Epithelial cell of prostate (primary cell): ENCODE measurements around the gene CAP1.
"Not testable (repeated sequence)": the region's sequence is repeated elsewhere in the genome, so short reads cannot be mapped to it uniquely, and the experiment has no call there.

Experiments used
- DNase-seq: peaks from one replicate; pipeline ENCODE4 v3.0.0-alpha.2; 2011; ENCODE audit warnings: low read depth, low spot score
- H3K27ac ChIP-seq: fragments of 450-650 bp; 2 replicates; pipeline ENCODE4 v1.5.1; 2017; ENCODE audit warnings: mild to moderate bottlenecking

The CAP1 gene

GRCh38 chr1:40029608-40030007, 10.9 kb upstream of the CAP1 start:
- DNase-seq = peak; percentile 83
- H3K27ac ChIP-seq = peak overlapping the region; percentile 80

GRCh38 chr1:40030528-40031135, 9.9 kb upstream of the CAP1 start:
- DNase-seq = no peak
- peak overlapping the region; percentile 80 for H3K27ac ChIP-seq

- H3K27ac ChIP-seq = peak overlapping the region; percentile 80
- no peak for DNase-seq
Measured at GRCh38 chr1:40032240-40032891, 8.2 kb upstream of the CAP1 start.

DNA sequence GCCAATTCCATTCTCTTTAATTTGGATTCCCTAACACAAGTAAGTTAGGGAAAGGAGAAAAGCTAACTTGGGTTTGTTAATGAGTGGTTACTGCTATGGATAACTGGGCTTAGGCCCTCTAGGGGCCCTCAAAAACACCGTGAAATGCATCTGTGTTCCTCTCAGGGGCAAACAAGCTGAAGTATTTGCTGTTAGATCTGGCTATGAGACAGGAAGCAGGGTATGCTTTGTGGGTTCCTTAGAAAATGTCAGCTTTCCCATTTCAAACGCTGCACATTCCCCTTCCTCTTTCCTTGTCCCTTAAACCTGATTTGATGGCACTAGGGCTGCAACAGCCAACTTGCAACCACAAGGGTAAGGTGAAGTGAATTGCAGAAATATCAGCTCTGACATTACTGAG, 5.7 kb upstream of the CAP1 start:
- no peak overlapping the region for H3K27ac ChIP-seq
- no peak for DNase-seq

DNA sequence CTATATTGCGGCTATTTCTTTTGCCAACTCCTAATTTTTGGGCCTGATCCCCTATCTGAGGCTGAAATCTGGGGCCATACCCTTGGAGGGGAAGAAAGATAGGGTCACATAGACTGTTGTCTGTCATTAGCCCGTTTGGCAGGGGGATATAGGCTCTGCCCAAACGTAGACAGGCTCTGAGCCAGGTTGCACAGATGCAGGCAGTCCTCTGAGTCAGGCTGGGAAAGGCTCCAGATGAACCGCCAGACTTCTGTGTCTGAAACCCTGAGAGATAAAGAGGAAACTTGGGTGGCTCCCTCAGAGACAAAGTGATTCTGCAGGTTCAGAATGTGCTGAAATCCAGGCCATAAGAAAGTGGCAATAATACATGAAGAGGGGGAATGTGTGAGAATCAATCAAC, 4.0 kb upstream of the CAP1 start:
- H3K27ac ChIP-seq = peak overlapping the region; percentile 55
- no peak for DNase-seq

- DNase-seq = not testable (repeated sequence)
- peak overlapping the region; percentile 55 for H3K27ac ChIP-seq
Measured at GRCh38 chr1:40037254-40037653, 3.3 kb upstream of the CAP1 start.

DNA sequence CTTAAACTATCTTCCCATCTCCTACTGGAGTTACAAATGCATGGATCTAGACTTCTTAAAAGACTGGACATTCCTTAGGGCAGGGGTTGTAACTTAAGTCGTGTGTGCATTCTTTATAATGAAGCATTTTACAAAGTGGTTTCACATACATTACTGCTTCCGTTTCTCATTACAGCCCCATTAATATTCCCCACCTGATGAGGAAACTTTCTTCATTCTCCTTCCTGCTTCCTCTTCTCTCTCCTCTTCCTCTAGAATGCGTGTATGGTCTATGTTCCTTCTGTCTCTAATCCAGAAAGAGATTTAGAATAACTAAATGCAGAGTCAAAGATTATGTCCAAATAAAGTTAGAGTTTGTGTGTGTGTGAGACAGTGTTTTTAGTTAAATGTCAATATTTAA, 1.8 kb upstream of the CAP1 start:
- H3K27ac ChIP-seq = peak overlapping the region; percentile 99
- DNase-seq = no peak

- peak overlapping the region; percentile 99 for H3K27ac ChIP-seq
- no peak for DNase-seq
Measured at GRCh38 chr1:40039245-40039756, 1.2 kb upstream of the CAP1 start.

GRCh38 chr1:40039757-40040510, 595 bp upstream of the CAP1 start:
- DNase-seq = no peak
- peak overlapping the region; percentile 99 for H3K27ac ChIP-seq

GRCh38 chr1:40041466-40041838, 923 bp downstream of the CAP1 start:
- H3K27ac ChIP-seq = peak overlapping the region; percentile 99
- DNase-seq = no peak

DNA sequence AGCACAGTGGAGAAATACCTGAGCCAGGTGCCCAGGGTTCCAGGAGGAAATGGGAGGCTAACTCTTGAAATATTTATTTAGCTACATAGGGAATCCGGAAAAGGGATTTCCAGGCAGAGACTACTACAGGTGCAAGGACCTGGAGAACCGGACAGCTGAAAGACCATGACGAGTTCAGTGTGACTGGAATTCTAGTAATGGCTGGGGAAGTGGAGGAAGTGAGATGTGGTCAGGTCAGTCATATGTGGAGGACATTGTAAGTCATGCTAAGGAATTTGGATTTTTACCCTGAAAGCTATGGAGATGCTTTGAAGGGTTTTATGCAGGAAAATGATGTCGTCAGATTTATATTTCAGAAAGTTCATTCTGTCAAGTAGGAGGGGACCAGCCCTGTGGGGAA, 1.8 kb downstream of the CAP1 start:
- DNase-seq = no peak
- H3K27ac ChIP-seq = peak overlapping the region; percentile 99

DNA sequence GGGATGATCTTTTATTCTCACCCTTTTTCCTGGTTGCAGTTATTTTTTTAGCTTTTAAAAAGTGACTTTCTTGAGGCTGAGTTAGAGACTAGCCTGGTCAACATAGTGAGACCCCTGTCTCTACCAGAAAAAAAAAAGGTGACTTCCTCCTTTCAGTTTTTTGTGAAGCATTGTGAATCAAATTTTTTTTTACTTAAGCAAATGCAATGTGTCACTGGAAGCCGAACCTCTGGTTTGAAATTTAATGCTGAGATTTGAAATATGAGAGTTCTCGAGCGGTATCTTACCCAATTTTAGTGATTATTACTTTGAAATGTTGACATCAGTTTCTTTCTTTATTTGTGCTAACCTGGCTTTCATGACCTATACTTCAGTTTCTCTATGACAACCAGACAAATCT, 3.6 kb downstream of the CAP1 start:
- peak overlapping the region; percentile 99 for H3K27ac ChIP-seq
- DNase-seq = no peak

GRCh38 chr1:40045182-40045581, 4.7 kb downstream of the CAP1 start:
- DNase-seq = no peak
- peak overlapping the region; percentile 99 for H3K27ac ChIP-seq

- H3K27ac ChIP-seq = peak overlapping the region; percentile 99
- no peak for DNase-seq
Measured at GRCh38 chr1:40045766-40046165, 5.2 kb downstream of the CAP1 start.

DNA sequence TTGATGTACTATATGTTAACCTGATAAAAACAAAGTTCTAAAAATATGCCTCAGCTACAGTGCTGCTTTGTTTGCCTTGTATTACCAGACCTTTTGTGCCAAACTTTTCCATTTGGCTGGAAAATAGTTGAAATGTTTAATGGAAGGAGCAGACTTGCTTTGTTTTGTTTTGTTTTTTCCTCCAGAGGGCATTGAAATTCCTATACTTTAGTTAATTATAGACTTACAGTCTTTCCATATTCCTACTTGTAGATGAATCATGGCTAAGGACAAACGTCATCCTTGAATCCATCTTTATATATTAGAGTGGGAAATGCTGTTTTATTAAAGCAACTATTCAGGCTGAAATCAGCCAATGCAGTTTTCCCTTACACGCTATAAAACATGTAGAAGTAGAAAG, 6.7 kb downstream of the CAP1 start:
- H3K27ac ChIP-seq = peak overlapping the region; percentile 99
- no peak for DNase-seq

DNA sequence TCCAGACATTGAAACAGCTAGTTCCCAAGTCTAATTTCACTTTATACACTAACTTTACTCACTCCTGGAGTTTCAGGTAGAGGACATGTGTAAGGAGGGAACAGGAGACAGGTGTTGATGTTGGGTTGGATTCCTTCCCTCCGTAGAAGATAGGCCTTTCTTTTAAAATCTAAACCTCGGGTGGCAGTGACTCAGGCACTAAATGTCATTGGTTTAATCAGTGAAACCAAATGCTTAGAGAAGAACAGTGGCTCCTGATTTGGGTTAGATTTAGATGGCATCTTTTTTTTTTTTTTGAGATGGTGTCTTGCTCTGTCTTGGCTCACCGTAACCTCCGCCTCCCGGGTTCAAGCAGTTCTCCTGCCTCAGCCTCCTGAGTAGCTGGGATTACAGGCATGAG, 7.2 kb downstream of the CAP1 start:
- no peak for DNase-seq
- peak overlapping the region; percentile 99 for H3K27ac ChIP-seq

- no peak for DNase-seq
- H3K27ac ChIP-seq = peak overlapping the region; percentile 47
Measured at GRCh38 chr1:40049725-40050124, 9.2 kb downstream of the CAP1 start.

DNA sequence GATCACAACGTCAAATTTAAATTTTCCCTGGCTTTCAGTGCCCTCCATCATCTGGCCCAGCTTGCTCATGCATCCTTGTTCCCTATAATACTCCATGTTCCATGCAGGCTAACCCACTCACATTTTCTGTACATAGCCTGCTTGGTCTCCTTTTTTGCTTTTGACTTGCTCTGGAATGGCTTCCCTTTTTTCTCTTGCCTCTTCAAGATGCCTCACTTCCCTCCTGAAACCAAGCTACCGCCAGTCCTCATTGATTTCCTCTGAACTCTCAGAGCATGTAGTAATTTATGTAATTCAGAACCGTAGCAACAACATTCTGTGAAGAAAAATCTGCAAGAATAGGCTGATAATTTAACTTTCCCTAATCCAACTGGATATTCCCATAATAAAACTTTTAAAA, 10.3 kb downstream of the CAP1 start:
- peak overlapping the region; percentile 47 for H3K27ac ChIP-seq
- DNase-seq = no peak

GRCh38 chr1:40053138-40053887, 12.8 kb downstream of the CAP1 start:
- no peak for DNase-seq
- H3K27ac ChIP-seq = peak overlapping the region; percentile 47

GRCh38 chr1:40056519-40057309, 16.2 kb downstream of the CAP1 start:
- DNase-seq = no peak
- peak overlapping the region; percentile 94 for H3K27ac ChIP-seq
